ENCODE data around the gene SFXN5.
"Not testable (repeated sequence)": the region's sequence is repeated elsewhere in the genome, so short reads cannot be mapped to it uniquely, and the experiment has no call there.

SFXN5 gene

GRCh38 chr2:72908741-72909140 lies 162.8 kb downstream of the SFXN5 start:
- DNase-seq (ENCODE audit: low read depth, low spot score), result no peak

- not testable (repeated sequence) for DNase-seq (ENCODE audit: low read depth, low spot score)
Observed at GRCh38 chr2:72907369-72907768, 164.1 kb downstream of the SFXN5 start.

- no peak for DNase-seq (ENCODE audit: low read depth, low spot score)
Observed at GRCh38 chr2:72901426-72901825, 170.1 kb downstream of the SFXN5 start.

- no peak for DNase-seq (ENCODE audit: low read depth, low spot score)
Observed at GRCh38 chr2:72900191-72900825, 171.2 kb downstream of the SFXN5 start.

GRCh38 chr2:72898585-72898906 lies 173.0 kb downstream of the SFXN5 start:
- DNase-seq (ENCODE audit: low read depth, low spot score), result no peak

GRCh38 chr2:72897785-72898584 lies 173.5 kb downstream of the SFXN5 start:
- no peak for DNase-seq (ENCODE audit: low read depth, low spot score)

GRCh38 chr2:72896446-72896845 lies 175.1 kb downstream of the SFXN5 start:
- DNase-seq (ENCODE audit: low read depth, low spot score), result no peak

- DNase-seq (ENCODE audit: low read depth, low spot score), result no peak
Observed at GRCh38 chr2:72895759-72896281, 175.7 kb downstream of the SFXN5 start.

- DNase-seq (ENCODE audit: low read depth, low spot score), result no peak
Observed at GRCh38 chr2:72895154-72895553, 176.4 kb downstream of the SFXN5 start.

- DNase-seq (ENCODE audit: low read depth, low spot score), result no peak
Observed at GRCh38 chr2:72894514-72894913, 177.0 kb downstream of the SFXN5 start.

GRCh38 chr2:72893594-72894319 lies 177.8 kb downstream of the SFXN5 start:
- DNase-seq (ENCODE audit: low read depth, low spot score), result no peak

GRCh38 chr2:72892506-72893173 lies 178.9 kb downstream of the SFXN5 start:
- DNase-seq (ENCODE audit: low read depth, low spot score), result no peak
